ENCODE measurements around the gene RBM18. TPM values are rescaled to one million over a fixed set of nuclear protein-coding genes. Genes with fewer than 3 reads are reported as not detected.
A peak's percentile ranks its signal among the peaks of the same experiment; 100 is the strongest.

The RBM18 gene
- total RNA-seq, 1 experiment from 2014 or later = 18.1 TPM

GRCh38 chr9:122258886-122259415 is 5.7 kb downstream of the RBM18 start:
- no peak for DNase-seq (ENCODE audit: low read depth)

GRCh38 chr9:122256206-122256605 is 8.4 kb downstream of the RBM18 start:
- no peak for DNase-seq (ENCODE audit: low read depth)

GRCh38 chr9:122254761-122255160 is 9.9 kb downstream of the RBM18 start:
- DNase-seq (ENCODE audit: low read depth) = no peak

GRCh38 chr9:122252796-122253195 is 11.8 kb downstream of the RBM18 start:
- DNase-seq (ENCODE audit: low read depth) = no peak

GRCh38 chr9:122251351-122251750 is 13.3 kb downstream of the RBM18 start:
- no peak for DNase-seq (ENCODE audit: low read depth)

- no peak for DNase-seq (ENCODE audit: low read depth)
Measured at GRCh38 chr9:122248448-122248865, 16.2 kb downstream of the RBM18 start.

- no peak for DNase-seq (ENCODE audit: low read depth)
Measured at GRCh38 chr9:122246666-122247065, 18.0 kb downstream of the RBM18 start.

- DNase-seq (ENCODE audit: low read depth) = no peak
Measured at GRCh38 chr9:122244349-122244748, 20.3 kb downstream of the RBM18 start.

- DNase-seq (ENCODE audit: low read depth) = no peak
Measured at GRCh38 chr9:122239722-122240121, 24.9 kb downstream of the RBM18 start.

- DNase-seq (ENCODE audit: low read depth) = no peak
Measured at GRCh38 chr9:122236681-122237080, 28.0 kb downstream of the RBM18 start.

- DNase-seq (ENCODE audit: low read depth) = no peak
Measured at GRCh38 chr9:122234022-122234748, 30.5 kb downstream of the RBM18 start.

- DNase-seq (ENCODE audit: low read depth) = no peak
Measured at GRCh38 chr9:122232796-122233306, 31.8 kb downstream of the RBM18 start.

GRCh38 chr9:122229485-122229837 is 35.2 kb downstream of the RBM18 start:
- no peak for DNase-seq (ENCODE audit: low read depth)

GRCh38 chr9:122228568-122229484 is 35.8 kb downstream of the RBM18 start, which contains the start of gene LHX6:
LHX6 (minus strand) TSS chr9:122228957; CDS start chr9:122228740, 217 bp downstream.
- peak; percentile 56 for DNase-seq (ENCODE audit: low read depth)

- no peak for DNase-seq (ENCODE audit: low read depth)
Measured at GRCh38 chr9:122228191-122228567, 36.5 kb downstream of the RBM18 start.

GRCh38 chr9:122227575-122227900 is 37.1 kb downstream of the RBM18 start:
- no peak for DNase-seq (ENCODE audit: low read depth)

- no peak for DNase-seq (ENCODE audit: low read depth)
Measured at GRCh38 chr9:122226758-122227574, 37.7 kb downstream of the RBM18 start.

GRCh38 chr9:122226142-122226757 is 38.4 kb downstream of the RBM18 start:
- no peak for DNase-seq (ENCODE audit: low read depth)

- DNase-seq (ENCODE audit: low read depth) = no peak
Measured at GRCh38 chr9:122225312-122226141, 39.1 kb downstream of the RBM18 start.

GRCh38 chr9:122223435-122223834 is 41.2 kb downstream of the RBM18 start:
- DNase-seq (ENCODE audit: low read depth) = no peak

Data from M059J (cell line).